HEK293 (cell line): ENCODE data around the gene MAGEB4.
"Not testable (repeated sequence)": the region's sequence is repeated elsewhere in the genome, so short reads cannot be mapped to it uniquely, and the experiment has no call there.

Source experiments
- MYNN ChIP-seq: fragments of 450-650 bp; formaldehyde crosslinking; IDR thresholded peaks from 2 replicates; pipeline ENCODE4 v1.5.1; 2016; ENCODE audit warnings: missing biosample characterization, missing genetic modification characterization, borderline replicate concordance
- OSR2 ChIP-seq: fragments of 450-650 bp; formaldehyde crosslinking; IDR thresholded peaks from 2 replicates; pipeline ENCODE4 v1.5.1; 2016; ENCODE audit warnings: missing biosample characterization, missing genetic modification characterization
- OVOL3 ChIP-seq: fragments of 450-650 bp; formaldehyde crosslinking; IDR thresholded peaks from 2 replicates; pipeline ENCODE4 v1.5.1; 2016; ENCODE audit warnings: missing biosample characterization, missing genetic modification characterization
- PRDM10 ChIP-seq: fragments of 450-650 bp; formaldehyde crosslinking; IDR thresholded peaks from 2 replicates; pipeline ENCODE4 v1.5.1; 2016; ENCODE audit warnings: missing biosample characterization, missing genetic modification characterization
- SP7 ChIP-seq: fragments of 450-650 bp; formaldehyde crosslinking; IDR thresholded peaks from 2 replicates; pipeline ENCODE4 v1.5.1; 2016; ENCODE audit warnings: missing biosample characterization, missing genetic modification characterization
- YY1 ChIP-seq: fragments of 450-650 bp; formaldehyde crosslinking; IDR thresholded peaks from 2 replicates; pipeline ENCODE4 v1.5.1; 2018; ENCODE audit warnings: missing biosample characterization, missing genetic modification characterization
- ZBTB21 ChIP-seq: fragments of 450-650 bp; formaldehyde crosslinking; IDR thresholded peaks from 2 replicates; pipeline ENCODE4 v1.5.1; 2017; ENCODE audit warnings: missing biosample characterization, missing genetic modification characterization
- ZNF175 ChIP-seq: fragments of 450-650 bp; formaldehyde crosslinking; IDR thresholded peaks from 2 replicates; pipeline ENCODE4 v1.5.1; 2016; ENCODE audit warnings: missing biosample characterization, missing genetic modification characterization
- ZNF23 ChIP-seq: fragments of 450-650 bp; formaldehyde crosslinking; IDR thresholded peaks from 2 replicates; pipeline ENCODE4 v1.5.1; 2016; ENCODE audit warnings: missing biosample characterization, missing genetic modification characterization, borderline replicate concordance
- ZNF423 ChIP-seq: fragments of 450-650 bp; formaldehyde crosslinking; IDR thresholded peaks from 2 replicates; pipeline ENCODE4 v1.5.1; 2016; ENCODE audit warnings: missing biosample characterization, missing genetic modification characterization
- ZNF426 ChIP-seq: fragments of 450-650 bp; formaldehyde crosslinking; IDR thresholded peaks from 2 replicates; pipeline ENCODE4 v1.5.1; 2017; ENCODE audit warnings: missing biosample characterization, missing genetic modification characterization, mild to moderate bottlenecking, inconsistent platforms, moderate library complexity
- ZNF624 ChIP-seq: fragments of 450-650 bp; formaldehyde crosslinking; IDR thresholded peaks from 2 replicates; pipeline ENCODE4 v1.5.1; 2017; ENCODE audit warnings: missing biosample characterization, missing genetic modification characterization
- TF ChIP-seq, protein P1 (sequence below): fragments of 450-650 bp; formaldehyde crosslinking; IDR thresholded peaks from 2 replicates; pipeline ENCODE4 v1.5.1; 2016; ENCODE audit warnings: missing biosample characterization, missing genetic modification characterization
- TF ChIP-seq, protein P2 (sequence below): fragments of 450-650 bp; formaldehyde crosslinking; IDR thresholded peaks from 2 replicates; pipeline ENCODE4 v1.5.1; 2017; ENCODE audit warnings: missing biosample characterization, missing genetic modification characterization

DNA sequence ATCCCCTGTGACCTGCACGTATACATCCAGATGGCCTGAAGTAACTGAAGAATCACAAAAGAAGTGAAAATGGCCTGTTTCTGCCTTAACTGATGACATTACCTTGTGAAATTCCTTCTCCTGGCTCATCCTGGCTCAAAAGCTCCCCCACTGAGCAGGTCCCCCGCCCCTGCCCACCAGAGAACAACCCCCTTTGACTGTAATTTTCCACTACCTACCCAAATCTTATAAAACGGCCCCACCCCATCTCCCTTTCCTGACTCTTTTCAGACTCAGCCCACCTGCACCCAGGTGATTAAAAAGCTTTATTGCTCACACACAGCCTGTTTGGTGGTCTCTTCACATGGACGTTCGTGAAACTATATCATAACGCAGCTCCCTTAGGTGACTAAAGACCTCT, 47.9 kb upstream of the MAGEB4 start:
- not testable (repeated sequence) for TF ChIP-seq ZNF423 (tag by site-specific recombination); ZNF426 (tag by site-specific recombination); ZNF624 (tag by site-specific recombination); OVOL3 (tag by site-specific recombination); SP7 (tag by site-specific recombination); ZNF175; ZNF23; ZBTB21 (tag by site-specific recombination); YY1; OSR2; MYNN (tag by site-specific recombination); PRDM10 (tag by site-specific recombination)
- TF ChIP-seq, protein P1, sequence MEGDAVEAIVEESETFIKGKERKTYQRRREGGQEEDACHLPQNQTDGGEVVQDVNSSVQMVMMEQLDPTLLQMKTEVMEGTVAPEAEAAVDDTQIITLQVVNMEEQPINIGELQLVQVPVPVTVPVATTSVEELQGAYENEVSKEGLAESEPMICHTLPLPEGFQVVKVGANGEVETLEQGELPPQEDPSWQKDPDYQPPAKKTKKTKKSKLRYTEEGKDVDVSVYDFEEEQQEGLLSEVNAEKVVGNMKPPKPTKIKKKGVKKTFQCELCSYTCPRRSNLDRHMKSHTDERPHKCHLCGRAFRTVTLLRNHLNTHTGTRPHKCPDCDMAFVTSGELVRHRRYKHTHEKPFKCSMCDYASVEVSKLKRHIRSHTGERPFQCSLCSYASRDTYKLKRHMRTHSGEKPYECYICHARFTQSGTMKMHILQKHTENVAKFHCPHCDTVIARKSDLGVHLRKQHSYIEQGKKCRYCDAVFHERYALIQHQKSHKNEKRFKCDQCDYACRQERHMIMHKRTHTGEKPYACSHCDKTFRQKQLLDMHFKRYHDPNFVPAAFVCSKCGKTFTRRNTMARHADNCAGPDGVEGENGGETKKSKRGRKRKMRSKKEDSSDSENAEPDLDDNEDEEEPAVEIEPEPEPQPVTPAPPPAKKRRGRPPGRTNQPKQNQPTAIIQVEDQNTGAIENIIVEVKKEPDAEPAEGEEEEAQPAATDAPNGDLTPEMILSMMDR: not testable (repeated sequence)
- TF ChIP-seq, protein P2, sequence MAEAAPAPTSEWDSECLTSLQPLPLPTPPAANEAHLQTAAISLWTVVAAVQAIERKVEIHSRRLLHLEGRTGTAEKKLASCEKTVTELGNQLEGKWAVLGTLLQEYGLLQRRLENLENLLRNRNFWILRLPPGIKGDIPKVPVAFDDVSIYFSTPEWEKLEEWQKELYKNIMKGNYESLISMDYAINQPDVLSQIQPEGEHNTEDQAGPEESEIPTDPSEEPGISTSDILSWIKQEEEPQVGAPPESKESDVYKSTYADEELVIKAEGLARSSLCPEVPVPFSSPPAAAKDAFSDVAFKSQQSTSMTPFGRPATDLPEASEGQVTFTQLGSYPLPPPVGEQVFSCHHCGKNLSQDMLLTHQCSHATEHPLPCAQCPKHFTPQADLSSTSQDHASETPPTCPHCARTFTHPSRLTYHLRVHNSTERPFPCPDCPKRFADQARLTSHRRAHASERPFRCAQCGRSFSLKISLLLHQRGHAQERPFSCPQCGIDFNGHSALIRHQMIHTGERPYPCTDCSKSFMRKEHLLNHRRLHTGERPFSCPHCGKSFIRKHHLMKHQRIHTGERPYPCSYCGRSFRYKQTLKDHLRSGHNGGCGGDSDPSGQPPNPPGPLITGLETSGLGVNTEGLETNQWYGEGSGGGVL (tag by site-specific recombination): not testable (repeated sequence)
